Activated gamma-delta T cell treated with Interleukin-2 at 50 U/mL for 16 hours (primary cell): ENCODE measurements around the gene OR2H2.

Experiments
- DNase-seq: peaks from one replicate; pipeline ENCODE4 v3.0.0-alpha.2; 2020

Gene OR2H2

DNA sequence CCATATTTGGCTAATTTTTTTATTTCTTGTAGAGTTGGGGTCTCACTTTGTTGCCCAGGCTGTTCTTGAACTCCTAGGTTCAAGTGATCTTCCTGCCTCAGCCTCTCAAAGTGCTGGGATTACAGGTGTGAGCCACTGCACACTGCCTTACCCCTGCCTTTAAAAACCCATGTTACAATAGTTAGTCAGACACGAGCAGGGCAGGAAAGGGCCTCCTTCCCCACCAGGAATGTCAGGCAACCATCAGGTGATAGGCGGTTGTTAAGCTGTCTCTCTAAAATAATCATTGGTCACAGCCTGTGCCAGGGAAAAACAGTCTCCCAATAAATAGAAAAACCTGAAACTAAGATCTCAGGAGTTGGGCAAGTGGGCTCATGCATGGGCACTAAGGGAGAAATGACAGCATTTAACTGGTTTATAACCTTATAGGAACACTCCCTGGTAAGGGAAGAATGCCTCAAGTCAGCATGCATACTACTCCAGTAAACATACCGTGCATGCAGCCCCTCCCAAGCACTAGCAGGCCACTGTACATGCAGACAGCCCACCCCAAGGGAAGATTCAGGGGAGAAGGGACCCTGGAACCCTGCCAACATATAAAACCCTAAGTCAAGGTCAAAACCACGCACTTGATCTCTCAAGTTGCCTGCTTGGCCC, 8.4 kb downstream of the OR2H2 start:
- no peak for DNase-seq

DNA sequence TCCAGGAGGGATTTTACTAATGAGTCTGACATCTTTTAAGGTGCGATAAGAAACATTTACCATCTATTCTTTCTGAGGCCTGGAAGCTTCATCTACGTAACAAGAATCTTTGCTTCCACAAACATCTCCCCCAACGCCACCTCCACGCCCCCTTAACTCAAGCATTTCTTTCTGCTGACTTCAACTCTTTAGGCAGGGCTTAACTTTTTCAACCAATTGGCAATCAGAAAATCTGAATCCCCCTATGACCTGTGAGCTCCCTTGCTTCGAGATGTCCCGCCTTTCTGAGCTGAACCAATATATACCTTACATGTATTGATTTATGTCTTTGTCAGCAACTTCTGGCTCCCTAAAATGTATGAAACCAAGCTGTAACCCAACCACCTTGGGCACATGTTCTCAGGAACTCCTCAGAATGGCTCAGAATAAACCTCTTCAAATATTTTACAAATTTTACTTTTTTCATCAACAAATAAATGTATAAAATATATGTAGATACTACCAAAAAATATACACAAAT, 11.5 kb downstream of the OR2H2 start:
- DNase-seq = no peak

DNA sequence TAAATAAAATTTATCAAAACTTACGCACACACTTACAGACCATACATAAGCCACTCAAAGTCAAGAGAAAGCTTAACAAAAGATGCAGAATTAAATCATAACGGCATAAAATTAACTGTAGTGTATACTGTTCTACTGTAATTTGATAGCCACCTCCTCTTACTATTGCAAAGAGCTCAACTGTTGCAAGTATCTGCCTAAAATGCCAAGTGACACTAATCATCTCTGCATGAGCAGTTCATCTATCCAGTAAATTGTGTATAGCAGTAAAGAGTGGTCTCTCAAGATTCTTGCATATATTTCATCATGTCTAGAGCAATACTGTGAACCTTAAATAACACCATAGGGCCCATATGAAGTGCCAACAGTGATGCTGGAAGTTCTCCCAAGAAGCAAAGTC, 12.3 kb downstream of the OR2H2 start:
- no peak for DNase-seq

DNA sequence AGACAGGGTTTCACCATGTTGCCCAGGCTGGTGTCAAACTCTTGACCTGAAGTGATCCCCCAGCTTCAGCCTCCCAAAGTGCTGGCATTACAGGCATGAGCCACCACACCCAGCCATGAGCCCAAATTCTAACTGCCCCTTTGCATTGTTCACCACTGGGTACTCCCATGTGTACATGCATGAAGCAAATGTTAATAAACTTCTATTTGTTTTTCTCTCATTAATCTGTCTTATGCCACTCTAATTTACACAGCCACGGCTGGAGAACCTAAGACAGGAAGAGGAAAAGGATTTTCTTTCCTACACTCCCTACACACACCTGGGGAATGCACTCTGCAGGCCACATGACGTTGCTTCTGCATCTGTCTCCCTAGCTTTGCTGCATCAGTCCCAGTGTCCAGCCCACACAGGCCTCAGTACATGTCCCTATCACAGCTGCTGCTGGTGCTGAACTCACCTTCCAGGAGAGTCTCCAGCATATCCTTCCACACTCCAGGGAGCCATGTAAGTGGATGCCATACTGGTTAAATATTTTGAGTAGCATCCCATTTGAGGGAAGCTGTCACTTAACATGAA, 13.3 kb downstream of the OR2H2 start:
- DNase-seq = no peak

DNA sequence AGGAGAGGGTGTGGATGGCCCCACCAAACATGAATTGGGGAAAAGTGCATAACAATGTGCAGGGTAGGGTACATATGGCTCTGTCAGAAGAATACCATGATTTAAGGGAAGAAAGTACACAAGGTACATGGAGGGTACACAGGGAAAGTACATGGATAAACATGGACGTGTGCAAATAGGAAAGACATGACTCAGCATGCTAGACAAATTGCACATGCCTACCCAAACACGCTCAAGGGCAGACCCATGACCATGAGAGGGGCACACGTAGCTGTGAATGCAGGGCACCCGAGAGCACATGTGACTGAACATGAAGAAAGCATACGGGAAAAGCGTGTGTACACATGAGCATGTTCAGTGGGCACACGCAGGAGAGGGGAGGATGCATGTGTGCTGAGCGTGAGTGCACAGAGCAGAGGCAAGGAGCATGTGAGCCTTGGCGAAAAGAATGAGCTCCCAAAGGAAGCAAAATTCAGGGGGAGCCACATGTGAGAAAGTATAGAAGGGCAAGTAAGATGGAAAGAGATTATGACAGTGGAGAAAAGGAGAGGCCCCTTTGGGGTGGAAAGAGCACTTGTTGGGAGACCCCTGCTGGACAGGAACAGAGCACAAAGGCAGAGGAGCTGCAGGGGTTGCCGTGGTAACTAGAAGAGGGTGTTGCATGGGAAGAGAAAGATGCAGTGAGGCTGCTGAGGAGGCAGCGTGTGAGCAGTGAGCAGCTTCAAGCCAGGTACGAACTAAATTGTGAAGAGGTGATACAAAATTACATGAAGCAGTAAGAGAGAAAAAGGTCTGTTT, 17.8 kb downstream of the OR2H2 start:
- no peak for DNase-seq

DNA sequence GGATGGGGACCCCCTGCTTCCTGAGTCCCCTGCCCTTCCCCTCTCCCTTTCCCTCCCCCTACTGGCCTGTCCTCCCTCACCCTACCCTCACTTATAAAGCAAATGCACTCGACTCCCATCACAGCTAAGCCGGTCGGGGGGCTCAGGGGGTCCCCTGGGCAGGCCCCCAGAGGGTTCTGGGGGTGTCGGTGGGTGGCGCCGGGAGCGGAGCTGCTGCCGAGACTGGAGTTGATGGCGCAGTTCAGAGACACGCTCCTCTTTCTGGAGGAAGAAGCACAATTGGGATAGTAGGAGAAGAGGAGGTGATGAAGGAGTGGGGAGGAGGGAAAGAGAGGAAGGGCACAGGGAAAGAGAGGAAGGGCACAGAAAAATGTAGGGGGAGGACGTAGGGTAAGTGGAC, 18.5 kb downstream of the OR2H2 start:
- DNase-seq = no peak

DNA sequence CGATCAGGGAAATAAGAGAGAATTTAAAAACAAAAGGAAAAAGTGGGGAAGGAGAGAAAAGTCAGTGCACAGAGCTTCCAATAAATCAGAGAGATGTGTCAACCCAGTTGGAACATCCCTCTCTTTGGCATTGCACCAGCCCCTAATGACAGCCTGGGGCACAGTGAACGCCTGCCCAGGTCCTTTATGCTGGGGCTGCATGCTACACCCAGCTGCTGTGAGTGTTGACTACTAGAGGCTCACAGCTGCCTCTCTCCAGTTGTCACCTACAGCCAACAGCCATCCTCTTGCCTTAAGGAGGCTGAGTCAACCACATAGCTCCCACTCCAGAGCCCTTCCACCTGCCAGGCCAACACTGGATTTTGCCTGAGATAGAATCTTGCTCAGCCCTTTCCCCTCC, 19.0 kb downstream of the OR2H2 start:
- DNase-seq = no peak

DNA sequence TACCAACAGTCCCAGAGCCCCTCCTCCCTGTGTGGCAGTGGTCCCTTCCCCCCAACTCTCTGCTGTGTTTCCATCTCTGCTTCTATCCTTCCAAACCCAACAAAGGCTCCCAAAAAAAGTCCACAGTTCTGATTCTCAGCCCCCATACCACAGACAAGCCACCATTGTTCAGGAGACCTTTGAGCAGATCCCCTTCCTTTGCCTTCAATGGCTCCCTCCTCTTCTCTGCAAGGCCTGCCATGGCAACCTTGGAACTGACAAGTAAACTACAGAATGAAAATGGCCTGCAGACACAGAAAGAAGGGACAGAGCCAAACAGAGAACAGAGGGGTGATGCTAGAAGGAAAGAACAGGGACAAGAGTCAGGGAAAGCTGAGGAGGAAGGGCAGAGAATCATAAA, 23.2 kb downstream of the OR2H2 start:
- DNase-seq = no peak

DNA sequence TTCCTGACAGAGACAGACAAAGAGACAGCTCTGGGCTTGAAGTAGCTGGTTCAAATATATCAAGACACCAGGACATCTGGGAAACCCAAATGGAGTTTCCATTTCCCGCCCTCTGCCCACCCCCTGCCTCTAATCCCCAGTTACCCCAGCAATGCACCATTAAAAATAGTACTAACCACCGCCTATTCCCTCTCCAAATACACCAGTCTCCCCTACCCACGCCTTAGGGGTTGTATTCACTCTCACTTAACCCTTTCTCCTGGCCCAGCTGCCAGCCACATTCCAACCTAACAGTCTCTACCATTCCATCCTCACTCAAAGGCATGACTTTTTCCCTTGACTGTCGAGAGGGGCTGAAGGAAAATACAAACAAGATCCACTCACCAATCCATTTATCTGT, 25.6 kb downstream of the OR2H2 start:
- no peak for DNase-seq

DNA sequence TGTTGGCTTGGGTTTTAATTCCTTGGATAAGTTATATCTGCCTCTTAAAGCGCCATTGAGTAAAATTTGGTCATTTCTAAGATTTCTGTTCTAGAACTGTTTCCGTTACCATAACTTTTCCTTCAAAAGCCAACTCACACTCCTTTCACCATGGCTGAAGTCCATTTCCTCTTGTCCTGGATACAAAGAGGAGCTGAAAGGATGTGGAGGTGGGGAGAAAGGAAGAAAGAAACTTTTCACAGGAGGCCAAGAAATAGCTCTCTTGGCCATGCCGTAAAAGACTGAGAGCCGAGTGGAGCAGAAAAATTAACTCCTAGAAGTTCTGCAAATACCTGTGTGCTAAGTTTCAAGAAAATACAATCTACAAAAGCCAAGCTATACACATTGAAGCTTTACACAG, 26.5 kb downstream of the OR2H2 start:
- no peak for DNase-seq

DNA sequence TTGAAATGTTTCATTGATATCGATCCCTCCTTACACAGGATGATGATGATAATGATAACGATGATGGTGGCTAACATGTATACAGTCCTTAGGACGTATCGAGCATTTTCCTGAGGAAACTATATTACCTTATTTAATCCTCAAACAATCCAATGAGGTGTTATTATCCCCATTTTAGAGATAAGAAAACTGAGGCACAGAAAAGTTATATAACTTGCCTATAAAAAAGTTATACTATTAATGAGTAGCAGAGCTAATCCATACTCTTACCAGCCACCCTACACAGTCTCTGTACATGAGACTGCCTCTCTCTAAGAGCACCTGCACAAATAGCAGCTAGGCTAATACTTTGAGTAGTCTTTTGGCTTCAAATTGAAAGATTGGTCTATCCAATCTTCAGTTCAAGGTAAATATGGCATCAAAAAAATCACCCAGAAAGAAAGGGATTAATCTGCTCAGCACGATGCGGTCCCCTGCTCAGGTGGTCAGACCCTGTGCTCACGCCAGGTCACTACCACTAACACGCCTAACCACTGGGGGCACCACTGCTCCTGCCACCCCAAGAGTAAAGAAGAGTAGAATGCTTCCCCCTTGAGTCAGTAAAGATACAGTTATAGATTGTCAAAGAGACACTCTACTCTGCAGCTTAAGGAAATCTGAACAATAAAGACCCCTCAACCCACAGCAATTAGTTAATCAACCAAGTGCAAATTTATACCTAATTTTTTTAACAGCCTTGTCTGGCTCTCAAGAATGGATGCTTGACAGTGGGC, 33.0 kb downstream of the OR2H2 start:
- no peak for DNase-seq

DNA sequence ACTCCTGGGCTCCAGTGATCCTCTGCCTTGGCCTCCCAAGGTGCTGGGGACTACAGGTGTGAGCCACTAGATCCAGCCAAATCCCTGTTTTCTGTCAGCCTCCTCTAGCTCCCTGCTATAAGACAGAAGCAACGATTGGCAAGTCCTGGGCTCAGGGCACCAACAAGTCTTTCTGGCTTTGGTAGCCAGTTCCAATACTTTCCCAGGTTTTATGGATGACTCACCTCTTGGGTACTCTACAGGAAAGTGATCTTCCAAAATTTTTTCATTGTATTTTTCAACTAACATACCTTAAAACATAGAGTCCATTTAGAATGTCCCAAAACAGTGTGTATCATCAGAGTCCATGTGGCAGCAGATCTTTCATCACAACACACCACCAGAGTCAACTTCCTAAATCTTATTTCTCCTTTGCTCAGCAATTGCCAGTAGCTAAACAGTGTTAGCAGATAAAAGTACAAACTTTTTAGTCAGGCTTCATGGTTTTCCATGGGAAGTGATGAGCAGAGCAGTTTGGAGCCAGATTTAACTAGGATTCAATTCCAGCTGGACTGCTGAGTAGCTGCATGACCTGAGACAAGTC, 34.7 kb downstream of the OR2H2 start:
- DNase-seq = no peak

DNA sequence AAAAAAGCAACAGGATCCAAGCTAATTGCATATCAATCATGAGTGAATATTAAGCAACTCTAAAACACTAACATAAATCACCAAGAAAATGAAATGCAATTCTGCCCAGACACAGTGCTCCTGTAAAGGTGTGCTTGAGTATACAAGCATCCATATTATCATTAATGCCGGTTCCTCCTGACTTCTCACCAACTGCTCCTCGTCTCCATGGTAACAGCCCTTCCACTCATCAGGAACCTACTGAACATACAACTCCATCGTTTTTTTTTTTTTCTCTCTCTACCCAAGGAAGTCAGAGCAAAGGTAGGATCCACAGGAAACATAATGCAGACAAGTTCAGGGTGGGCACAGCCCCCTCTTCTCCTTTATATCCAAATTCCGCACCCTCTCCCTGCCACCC, 35.7 kb downstream of the OR2H2 start:
- no peak for DNase-seq

DNA sequence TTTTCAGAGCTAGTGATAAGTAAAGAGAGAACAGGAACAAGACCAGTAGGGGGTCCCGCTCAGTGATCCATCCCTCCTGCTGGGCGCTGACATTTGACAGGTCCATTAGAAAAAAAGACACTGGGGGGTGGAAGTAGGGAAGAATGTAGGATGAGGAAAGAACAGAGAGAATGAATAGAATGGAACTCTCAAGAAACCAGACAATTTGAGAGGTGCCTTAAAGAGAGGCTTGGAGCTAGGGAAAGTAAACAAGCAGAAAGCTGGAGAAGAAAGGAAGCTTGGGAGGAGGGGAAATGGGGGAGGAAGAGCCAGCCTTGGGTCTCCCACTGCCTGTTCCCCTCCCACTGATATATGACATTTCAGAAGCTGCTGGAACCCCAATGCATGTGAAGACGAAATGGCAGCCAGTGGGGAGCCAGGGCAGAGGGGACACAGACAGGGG, 39.6 kb downstream of the OR2H2 start:
- DNase-seq = no peak

DNA sequence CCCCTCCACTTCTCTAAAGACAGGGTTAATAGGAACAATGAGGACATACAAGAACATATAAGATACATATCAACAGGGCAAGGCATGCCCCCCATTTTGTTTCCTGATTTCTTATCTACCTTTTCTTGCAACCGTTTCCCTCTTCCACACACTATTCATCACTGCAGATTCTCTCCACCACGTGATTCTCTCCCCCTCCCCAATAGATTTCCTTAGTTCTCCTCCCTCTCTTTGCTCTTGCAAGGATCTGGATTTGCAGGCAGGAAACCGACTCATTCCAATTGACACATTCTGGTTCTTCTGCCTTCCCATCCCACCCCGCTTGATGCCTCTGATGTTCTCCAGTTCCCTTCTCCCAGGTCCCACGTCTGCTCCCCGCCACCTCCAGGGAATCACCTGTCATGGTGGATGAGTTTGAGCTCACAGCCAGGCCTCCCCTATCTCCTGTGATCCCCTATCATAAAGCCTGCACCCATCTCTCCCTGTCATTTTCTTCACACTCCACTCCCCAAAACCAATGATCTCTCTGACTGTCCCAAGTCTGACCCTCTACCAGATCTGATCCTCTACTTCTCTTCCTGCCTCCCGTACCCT, 40.5 kb downstream of the OR2H2 start:
- no peak for DNase-seq

DNA sequence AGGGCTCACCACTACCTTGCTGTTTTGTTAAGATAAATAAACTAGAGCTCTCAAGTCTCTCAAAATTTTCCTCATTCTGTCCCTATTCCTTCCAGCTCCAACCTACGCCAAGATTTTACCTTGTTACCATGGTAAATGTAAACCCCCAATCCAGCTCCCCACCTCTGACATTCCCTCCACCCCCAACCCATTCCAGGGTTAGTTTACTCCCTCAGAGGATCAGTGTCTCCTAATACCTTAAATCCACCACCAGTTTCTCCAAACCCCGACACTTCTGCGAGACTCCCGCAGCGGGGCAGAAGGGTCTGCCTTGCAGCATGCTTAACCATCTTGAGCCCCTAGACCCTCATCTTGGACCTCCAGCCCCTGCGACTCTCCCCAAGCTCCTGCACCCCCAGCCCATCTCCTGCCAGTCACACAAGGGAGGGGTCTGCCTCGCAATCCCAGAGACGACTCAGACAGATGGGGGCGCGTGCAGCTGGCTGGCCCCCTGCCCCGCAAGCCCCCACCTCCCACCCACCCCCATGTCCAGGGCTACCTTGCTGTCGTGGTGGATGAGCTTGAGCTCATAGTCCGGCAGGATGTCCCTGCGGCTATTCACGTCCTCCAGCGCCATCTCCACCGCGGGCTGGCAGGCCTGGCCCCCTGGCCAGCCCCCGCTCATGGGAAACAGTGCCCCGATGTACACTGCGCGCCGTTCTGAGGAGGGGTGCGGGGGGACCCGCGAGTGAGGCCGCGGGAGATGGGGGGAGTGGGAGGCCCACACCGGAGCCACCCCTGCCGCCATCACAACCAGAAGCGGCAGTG, 42.2 kb downstream of the OR2H2 start:
- DNase-seq = no peak

DNA sequence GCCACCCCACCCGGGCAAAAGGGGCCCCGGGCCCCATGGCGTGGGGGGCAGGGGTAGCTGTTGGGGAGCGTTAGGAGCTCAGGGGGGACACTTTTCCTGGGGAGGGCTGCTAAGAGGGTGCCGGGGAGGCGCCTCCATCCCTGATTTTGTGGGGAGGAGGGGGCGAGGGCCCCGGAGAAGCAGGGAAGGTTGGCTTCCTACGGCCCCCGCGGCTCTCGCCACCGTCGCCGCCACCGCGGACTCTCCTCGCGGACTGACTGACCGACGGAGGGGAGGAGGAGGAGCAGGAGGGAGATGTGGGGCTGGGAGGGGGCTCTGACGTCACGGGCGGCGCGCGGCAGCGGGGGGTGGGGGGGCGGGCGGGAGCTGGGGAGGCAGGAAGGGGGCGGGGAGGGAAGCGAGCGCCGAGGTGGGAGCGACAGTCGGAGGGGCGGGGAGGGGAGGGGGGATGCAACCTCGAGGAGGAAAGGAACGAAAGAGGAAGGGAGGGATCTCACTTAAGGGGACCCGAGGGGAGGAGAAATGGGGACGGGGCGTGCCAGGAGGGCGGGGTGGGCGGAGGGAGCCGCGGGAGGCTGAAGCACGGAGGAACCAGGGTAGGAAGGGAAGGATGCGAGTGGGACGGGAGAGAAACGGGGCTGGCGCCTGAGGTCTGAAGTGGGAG, 43.0 kb downstream of the OR2H2 start:
- DNase-seq = peak; percentile 34

DNA sequence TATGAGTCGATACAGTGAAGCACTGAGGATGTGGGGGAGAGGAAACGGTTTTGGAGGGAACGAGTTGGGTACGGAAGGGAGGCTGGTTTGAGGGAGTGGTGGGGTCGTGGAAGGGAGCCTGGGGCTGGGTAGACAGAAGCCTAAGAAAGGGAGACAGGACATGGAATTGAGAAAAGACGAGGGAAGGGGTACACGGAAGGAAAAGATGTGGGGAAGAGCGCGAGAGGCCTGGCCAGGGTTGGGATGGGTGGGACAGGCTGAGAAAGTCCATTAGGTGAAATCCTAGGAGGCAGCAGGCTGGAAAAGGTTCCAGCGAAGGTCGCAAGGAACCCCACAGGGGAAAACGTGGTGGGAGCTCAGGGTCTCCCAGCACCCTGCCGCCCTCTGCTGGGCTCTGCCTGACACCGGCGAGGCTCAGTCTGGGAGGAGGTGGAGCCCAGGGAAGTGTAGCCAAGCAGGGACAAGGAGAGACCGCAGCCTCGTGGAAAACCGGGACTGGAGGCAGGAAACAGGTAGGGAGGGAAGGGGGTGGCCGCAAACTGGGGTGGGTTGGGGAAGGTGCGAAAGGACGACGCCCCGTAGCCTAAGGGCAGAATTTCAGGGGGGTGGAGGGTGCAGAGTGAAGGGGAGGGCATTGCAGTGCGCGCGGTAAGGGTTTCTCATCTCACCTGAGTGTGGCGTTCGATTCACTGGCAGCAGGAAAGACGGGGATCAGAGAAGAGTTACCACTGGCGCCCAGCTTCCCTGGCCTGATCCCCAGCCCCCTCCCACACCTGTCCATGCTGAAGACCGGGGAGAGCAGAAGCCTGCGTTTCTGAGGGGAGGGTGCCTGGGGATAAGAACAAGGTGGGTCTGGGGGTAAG, 43.7 kb downstream of the OR2H2 start:
- peak; percentile 36 for DNase-seq

DNA sequence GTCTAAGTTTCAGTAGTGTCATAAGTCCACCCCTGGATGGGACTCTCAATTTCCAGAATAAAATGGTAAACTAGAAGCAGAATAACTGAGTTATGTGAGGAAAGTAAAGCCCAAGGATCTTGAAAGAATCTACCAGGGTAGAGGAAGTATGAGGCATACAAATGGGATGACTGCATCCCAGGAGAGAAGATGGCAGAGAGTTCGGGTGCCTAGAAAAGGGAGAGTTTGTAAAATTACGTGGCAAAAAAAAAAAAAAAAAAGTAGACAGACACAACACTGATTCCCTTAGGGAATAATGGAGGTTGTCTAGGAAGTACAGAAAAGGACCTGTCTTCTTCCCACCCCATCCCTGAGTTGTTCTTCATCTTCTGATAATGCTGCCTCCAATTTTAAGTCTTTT, 44.6 kb downstream of the OR2H2 start:
- DNase-seq = no peak

DNA sequence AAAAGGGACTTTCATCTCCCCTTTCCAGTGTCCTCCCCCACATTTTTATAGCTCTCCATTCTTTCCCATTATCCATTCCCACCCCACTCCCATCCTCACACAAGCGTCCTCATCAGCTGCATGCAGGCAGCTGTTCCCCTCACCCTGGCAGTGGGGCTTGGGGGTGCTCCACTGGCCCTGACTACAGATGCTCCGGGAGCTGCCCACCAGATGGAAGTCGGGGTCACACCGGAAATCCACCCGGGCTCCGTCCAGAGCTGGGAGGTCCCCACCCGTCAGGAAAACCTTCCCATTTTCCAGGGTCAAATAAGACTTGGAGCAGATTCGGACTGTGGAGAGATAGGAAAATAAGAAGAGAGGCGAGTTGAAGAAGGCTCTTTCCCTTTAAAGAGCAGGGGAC, 45.4 kb downstream of the OR2H2 start:
- DNase-seq = no peak
